Measurements from ENCODE around the gene MROH7. TPM values are rescaled to one million over a fixed set of nuclear protein-coding genes. Genes with fewer than 3 reads are reported as not detected.
A peak's percentile ranks its signal among the peaks of the same experiment; 100 is the strongest.
"Not testable (repeated sequence)": the region's sequence is repeated elsewhere in the genome, so short reads cannot be mapped to it uniquely, and the experiment has no call there.

The MROH7 gene
- total and polyA plus RNA-seq, 4 donors = 3.6 to 10.1 (median 6.5) TPM

DNA sequence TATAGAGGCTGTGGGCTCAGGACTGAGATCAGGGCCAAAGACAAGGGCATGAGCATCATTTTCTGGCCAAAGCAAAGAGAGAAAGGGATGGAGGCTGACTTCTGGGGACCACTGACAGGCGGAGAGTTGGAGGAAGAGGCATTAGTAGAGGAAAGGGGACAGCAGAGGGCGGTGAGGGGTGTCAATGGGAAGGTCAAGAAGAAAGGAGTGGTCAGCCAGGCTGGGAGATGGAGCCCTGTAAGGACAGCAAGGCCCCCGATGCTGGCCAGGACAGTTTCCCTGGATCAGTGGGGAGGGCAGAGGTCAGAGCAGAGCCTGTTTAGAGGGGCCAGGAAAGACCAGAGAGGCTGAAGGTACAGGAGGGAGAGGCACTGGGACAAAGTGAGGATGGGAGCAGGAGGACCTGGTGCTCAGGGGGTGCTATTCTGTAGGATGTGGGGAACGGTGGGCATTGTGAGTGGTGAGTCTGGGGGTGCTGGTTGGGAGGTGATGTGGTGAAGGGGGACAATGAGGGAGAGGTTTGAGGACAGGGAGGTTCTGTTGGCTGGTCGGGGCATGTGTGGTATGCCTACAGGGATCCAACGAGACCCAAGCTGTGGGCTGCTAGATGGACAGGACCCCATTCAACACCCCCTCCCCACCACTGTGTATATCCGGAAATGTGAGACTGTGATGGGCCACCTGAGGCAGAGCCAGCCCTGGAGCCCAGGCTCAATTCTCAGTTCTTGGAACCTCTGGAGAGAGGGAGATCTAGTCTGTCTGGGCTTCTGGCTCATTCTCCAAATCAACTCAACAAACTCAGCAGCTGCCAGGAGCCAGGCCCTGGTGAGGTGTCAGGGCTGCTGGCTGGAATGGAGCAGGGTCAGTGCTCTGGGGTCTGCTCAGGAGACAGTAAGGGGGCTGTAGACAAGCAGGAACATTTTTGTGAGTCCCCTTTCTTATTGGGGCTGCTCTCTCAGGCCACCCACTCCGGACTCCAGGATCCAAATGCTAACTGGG, 16.8 kb upstream of the MROH7 start:
- 71% methylated on average over 4 of the region's 8 CpGs for WGBS (ENCODE audit: insufficient coverage)
- Histone ChIP-seq H3K27me3 (ENCODE audit: control insufficient read depth, insufficient read depth, low read length) (no peaks in the 10 kb centered on the region), H3K9me3 (ENCODE audit: control insufficient read depth, insufficient read depth, low read length) (no peaks in the 10 kb centered on the region)

DNA sequence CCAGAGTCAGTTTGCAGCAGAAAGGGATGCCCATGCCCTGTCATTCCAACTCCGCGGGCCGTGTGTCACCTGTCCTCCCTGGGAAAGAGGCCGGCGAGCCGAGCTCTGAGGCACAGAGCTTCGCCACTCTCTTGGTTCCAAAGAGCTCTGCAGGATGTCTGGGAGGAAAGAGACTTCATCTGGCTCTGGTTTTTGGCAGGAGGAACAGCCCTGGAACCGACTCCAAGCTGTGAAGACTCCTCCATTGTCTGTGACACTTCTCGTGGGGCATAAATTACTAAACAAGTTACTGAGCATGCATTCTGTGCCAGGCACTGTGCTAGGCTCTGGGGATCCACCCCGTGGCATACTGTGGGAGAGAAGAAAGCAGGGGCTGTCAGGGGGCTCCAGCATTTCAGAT, 14.4 kb upstream of the MROH7 start:
- peak in 5 of 6 donors; percentile 13 to 58 (median 38) for DNase-seq (ENCODE audit: low read depth in 4 of 6, low spot score in 6 of 6)
- WGBS (ENCODE audit: insufficient coverage) = 30% methylated on average over 5 of the region's 10 CpGs

More for the DNA sequence above, 16.8 kb upstream of the MROH7 start:
- no peaks in the 10 kb centered on the region for H3K36me3 ChIP-seq (ENCODE audit: control insufficient read depth, insufficient read depth, low read length)
- no peak for DNase-seq (ENCODE audit: low read depth in 4 of 6, low spot score in 6 of 6)
- no peak overlapping the region for H3K27ac ChIP-seq (ENCODE audit: low read depth, low read length)
- H3K4me1 ChIP-seq (ENCODE audit: control insufficient read depth, insufficient read depth, low read length) = peaks cover 17% of the 10 kb centered on the region
- H3K4me3 ChIP-seq (ENCODE audit: low read depth, low read length) = no peak overlapping the region

DNA sequence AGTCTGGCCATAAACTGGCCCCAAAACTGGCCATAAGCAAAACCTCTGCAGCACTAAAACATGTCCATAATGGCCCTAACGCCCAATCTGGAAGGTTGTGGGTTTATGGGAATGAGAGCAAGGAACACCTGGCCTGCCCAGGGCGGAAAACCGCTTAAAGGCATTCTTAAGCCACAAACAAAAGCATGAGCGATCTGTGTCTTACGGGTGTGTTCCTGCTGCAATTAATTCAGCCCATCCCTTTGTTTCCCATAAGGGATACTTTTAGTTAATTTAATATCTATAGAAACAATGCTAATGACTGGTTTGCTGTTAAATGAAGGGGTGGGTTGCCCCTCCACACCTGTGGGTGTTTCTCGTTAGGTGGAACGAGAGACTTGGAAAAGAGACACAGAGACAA, 5.8 kb upstream of the MROH7 start:
- H3K4me3 ChIP-seq (ENCODE audit: low read depth, low read length); H3K27ac ChIP-seq (ENCODE audit: low read depth, low read length); H3K27me3 ChIP-seq (ENCODE audit: control insufficient read depth, insufficient read depth, low read length); DNase-seq (ENCODE audit: low read depth in 4 of 6, low spot score in 6 of 6); H3K36me3 ChIP-seq (ENCODE audit: control insufficient read depth, insufficient read depth, low read length); H3K4me1 ChIP-seq (ENCODE audit: control insufficient read depth, insufficient read depth, low read length); H3K9me3 ChIP-seq (ENCODE audit: control insufficient read depth, insufficient read depth, low read length): not testable (repeated sequence)
- 100% methylated on average over 2 of the region's 7 CpGs for WGBS (ENCODE audit: insufficient coverage)

More for the DNA sequence above, 14.4 kb upstream of the MROH7 start:
- Histone ChIP-seq H3K36me3 (ENCODE audit: control insufficient read depth, insufficient read depth, low read length) (no peaks in the 10 kb centered on the region), H3K4me1 (ENCODE audit: control insufficient read depth, insufficient read depth, low read length) (peaks cover 15% of the 10 kb centered on the region), H3K4me3 (ENCODE audit: low read depth, low read length) (no peak overlapping the region), H3K9me3 (ENCODE audit: control insufficient read depth, insufficient read depth, low read length) (no peaks in the 10 kb centered on the region), H3K27ac (ENCODE audit: low read depth, low read length) (peak overlapping the region; percentile 33), H3K27me3 (ENCODE audit: control insufficient read depth, insufficient read depth, low read length) (peaks cover 3% of the 10 kb centered on the region)

DNA sequence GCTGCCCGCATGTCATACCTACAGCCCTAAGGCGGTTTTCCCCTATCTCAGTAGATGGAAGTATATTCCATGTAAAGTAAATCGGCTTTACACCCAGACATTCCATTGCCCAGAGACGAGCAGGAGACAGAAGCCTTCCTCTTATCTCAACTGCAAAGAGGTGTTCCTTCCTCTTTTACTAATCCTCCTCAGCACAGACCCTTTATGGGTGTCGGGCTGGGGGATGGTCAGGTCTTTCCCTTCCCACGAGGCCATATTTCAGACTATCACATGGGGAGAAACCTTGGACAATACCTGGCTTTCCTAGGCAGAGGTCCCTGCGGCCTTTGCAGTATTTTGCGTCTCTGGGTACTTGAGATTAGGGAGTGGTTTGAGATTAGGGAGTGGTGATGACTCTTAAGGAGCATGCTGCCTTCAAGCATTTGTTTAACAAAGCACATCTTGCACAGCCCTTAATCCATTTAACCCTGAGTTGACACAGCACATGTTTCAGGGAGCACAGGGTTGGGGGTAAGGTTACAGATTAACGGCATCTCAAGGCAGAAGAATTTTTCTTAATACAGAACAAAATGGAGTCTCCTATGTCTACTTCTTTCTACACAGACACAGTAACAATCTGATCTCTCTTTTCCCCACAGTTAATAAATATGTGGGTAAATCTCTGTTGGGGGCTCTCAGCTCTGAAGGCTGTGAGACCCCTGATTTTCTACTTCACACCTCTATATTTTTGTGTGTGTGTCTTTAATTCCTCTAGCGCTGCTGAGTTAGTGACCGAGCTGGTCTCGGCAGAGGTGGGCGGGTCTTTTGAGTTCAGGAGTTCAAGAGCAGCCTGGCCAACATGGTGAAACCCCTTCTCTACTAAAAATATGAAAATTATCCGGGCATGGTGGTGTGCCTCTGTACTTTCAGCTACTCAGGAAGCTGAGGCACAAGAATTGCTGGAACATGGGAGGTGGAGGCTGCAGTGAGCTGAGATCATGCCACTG, 4.8 kb upstream of the MROH7 start:
- not testable (repeated sequence) for H3K27me3 ChIP-seq (ENCODE audit: control insufficient read depth, insufficient read depth, low read length); H3K4me3 ChIP-seq (ENCODE audit: low read depth, low read length); H3K9me3 ChIP-seq (ENCODE audit: control insufficient read depth, insufficient read depth, low read length); H3K36me3 ChIP-seq (ENCODE audit: control insufficient read depth, insufficient read depth, low read length); DNase-seq (ENCODE audit: low read depth in 4 of 6, low spot score in 6 of 6); H3K4me1 ChIP-seq (ENCODE audit: control insufficient read depth, insufficient read depth, low read length); H3K27ac ChIP-seq (ENCODE audit: low read depth, low read length)
- no CpG with 5 or more reads among the region's 14 CpGs for WGBS (ENCODE audit: insufficient coverage)

DNA sequence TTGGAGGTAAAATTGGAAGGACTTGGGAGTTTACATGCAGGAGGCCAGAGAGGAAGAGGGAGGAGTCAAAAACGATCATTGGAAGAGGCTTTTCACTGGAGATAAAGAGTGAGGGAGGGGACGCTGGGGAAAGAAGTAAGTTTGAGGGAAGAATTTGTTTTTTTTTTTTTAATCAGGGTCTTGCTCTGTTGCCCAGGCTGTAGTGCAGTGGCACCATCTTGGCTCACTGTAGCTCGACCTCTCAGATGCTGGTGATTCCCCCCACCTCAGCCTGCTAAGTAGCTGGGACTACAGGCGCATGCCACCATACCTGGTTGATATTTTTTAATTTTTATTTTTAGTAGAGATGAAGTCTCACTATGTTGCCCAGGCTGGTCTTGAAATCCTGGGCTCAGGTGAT, 1.2 kb upstream of the MROH7 start:
- Histone ChIP-seq H3K4me1 (ENCODE audit: control insufficient read depth, insufficient read depth, low read length) (no peaks in the 10 kb centered on the region), H3K4me3 (ENCODE audit: low read depth, low read length) (no peak overlapping the region), H3K9me3 (ENCODE audit: control insufficient read depth, insufficient read depth, low read length) (peaks cover 3% of the 10 kb centered on the region), H3K36me3 (ENCODE audit: control insufficient read depth, insufficient read depth, low read length) (no peaks in the 10 kb centered on the region), H3K27ac (ENCODE audit: low read depth, low read length) (no peak overlapping the region), H3K27me3 (ENCODE audit: control insufficient read depth, insufficient read depth, low read length) (no peaks in the 10 kb centered on the region)
- no peak for DNase-seq (ENCODE audit: low read depth in 4 of 6, low spot score in 6 of 6)
- WGBS (ENCODE audit: insufficient coverage) = 39% methylated on average over 2 of the region's 4 CpGs

DNA sequence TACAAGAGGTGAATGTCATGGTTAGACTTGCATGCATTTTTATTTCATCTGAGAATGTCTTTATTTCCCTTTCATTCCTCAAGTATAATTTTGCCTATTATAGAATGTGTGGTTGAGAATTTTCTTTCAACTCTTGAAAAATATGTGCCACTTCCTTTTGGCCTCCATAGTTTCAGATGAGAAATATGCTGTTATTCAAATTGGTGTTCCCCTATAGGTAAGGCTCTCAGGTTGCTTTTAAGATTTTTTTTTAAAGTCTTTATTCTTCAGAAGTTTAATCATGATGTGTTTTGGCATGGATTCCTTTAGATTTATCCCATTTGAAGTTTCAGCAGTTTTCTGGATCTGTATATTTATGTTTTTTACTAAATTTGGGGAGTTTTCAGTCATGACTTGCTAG, 2.1 kb downstream of the MROH7 start:
- no peaks in the 10 kb centered on the region for H3K36me3 ChIP-seq (ENCODE audit: control insufficient read depth, insufficient read depth, low read length)

DNA sequence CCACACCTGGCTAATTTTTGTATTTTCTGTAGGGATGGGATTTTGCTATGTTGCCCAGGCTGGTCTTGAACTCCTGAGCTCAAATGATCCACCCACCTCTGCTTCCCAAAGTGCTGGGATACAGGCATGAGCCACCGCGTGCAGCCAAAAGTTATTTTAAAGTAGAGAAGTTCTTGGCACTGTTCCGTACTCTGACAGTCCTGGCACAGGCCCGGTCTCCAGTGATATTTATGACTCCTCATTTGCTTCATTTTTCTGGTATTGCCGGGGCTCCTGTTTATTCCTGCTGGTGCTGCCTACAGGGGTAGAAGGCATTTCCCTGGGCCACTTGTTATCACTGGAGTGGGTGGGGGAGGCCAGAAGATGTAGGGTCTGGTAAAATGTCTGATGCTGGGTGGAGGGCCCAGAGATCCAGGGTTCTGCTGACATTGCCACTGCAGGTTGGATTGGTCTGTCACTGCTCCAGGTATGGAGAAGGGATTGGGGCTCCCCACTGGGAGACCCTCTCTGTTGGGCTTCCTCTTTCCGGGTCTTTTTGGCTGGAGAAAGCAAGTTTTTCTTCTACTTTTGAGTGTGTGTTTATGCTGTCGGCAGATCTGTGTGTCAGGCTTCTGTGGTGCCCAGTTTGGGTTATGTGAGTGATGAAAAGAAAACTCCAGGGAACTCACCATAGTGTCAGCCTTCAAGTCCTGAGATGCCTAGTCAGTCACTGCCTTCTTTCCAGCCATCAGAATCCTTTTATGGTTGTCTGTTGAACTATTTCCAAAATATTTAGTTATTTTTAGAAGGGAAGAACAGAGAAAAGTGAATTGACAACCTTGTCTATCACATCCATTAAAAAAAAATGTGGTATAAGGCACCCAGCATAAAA, 4.5 kb downstream of the MROH7 start:
- WGBS (ENCODE audit: insufficient coverage) = 63% methylated on average over 6 of the region's 7 CpGs
- Histone ChIP-seq H3K4me1 (ENCODE audit: control insufficient read depth, insufficient read depth, low read length) (peaks cover 7% of the 10 kb centered on the region), H3K4me3 (ENCODE audit: low read depth, low read length) (no peak overlapping the region), H3K9me3 (ENCODE audit: control insufficient read depth, insufficient read depth, low read length) (peaks cover 3% of the 10 kb centered on the region), H3K27me3 (ENCODE audit: control insufficient read depth, insufficient read depth, low read length) (no peaks in the 10 kb centered on the region), H3K27ac (ENCODE audit: low read depth, low read length) (no peak overlapping the region), H3K36me3 (ENCODE audit: control insufficient read depth, insufficient read depth, low read length) (no peaks in the 10 kb centered on the region)
- peak in 2 of 6 donors; percentile 20 to 31 for DNase-seq (ENCODE audit: low read depth in 4 of 6, low spot score in 6 of 6)

More for the DNA sequence above, 2.1 kb downstream of the MROH7 start:
- Histone ChIP-seq H3K27me3 (ENCODE audit: control insufficient read depth, insufficient read depth, low read length) (no peaks in the 10 kb centered on the region), H3K4me1 (ENCODE audit: control insufficient read depth, insufficient read depth, low read length) (peaks cover 3% of the 10 kb centered on the region), H3K9me3 (ENCODE audit: control insufficient read depth, insufficient read depth, low read length) (peaks cover 3% of the 10 kb centered on the region), H3K4me3 (ENCODE audit: low read depth, low read length) (no peak overlapping the region), H3K27ac (ENCODE audit: low read depth, low read length) (no peak overlapping the region)
- DNase-seq (ENCODE audit: low read depth in 4 of 6, low spot score in 6 of 6) = no peak

DNA sequence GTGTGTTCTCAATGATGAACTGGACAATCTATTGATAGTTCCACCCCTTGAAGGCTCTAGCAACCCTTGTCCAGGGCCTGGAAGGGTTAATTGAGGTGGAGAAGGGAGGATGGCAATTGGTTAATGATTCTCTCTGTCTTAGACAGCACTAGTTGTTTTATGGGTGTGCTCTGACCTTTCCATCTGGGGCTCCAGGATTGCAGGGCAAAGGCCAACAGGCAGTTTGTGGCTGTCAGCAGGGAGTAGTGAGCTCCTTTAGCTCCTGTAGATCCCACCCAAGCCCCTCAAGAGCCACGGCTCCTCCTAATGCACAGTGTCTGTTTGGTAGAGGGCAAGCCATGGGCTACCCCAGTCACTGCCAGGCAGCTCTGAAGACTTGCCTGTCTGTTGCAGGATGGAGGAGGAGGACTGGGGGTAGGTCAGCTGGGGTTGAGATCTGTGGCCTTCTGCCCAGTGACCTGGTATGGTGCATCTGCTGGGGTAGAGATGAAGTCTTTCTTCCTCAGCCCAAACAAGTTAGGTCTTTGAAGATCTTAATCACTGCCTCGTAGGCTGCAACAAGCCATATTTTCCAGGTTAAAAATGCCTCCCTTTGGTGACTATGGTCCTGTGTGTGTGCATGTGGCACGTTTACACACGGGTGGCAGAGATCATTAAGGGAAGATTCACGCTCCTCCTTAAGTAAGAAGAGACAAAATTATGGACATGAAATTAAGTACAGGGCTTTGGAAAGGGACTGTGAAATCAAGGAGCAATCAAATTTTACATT, 7.7 kb downstream of the MROH7 start:
- no peak for DNase-seq (ENCODE audit: low read depth in 4 of 6, low spot score in 6 of 6)
- H3K27ac ChIP-seq (ENCODE audit: low read depth, low read length) = no peak overlapping the region
- WGBS (ENCODE audit: insufficient coverage) = 47% methylated on average over 4 of the region's 5 CpGs

More for the DNA sequence above, 7.7 kb downstream of the MROH7 start:
- no peaks in the 10 kb centered on the region for H3K9me3 ChIP-seq (ENCODE audit: control insufficient read depth, insufficient read depth, low read length)
- H3K4me1 ChIP-seq (ENCODE audit: control insufficient read depth, insufficient read depth, low read length) = peaks cover 7% of the 10 kb centered on the region
- no peaks in the 10 kb centered on the region for H3K36me3 ChIP-seq (ENCODE audit: control insufficient read depth, insufficient read depth, low read length)
- no peak overlapping the region for H3K4me3 ChIP-seq (ENCODE audit: low read depth, low read length)
- H3K27me3 ChIP-seq (ENCODE audit: control insufficient read depth, insufficient read depth, low read length) = no peaks in the 10 kb centered on the region

Measured in spinal cord (tissue), 10 donors.